ENCODE results near the gene ZNF629.
"Not testable (repeated sequence)": the region's sequence is repeated elsewhere in the genome, so short reads cannot be mapped to it uniquely, and the experiment has no call there.

The ZNF629 gene

GRCh38 chr16:30786936-30787612 is at the start of gene ZNF629:
Gene ZNF629, minus strand, starts transcription at chr16:30787205. Its CDS starts 2,723 bp downstream, at chr16:30784482.
- DNase-seq (ENCODE audit: low read depth in 2 of 2) = peak; percentile 25 to 26

- DNase-seq (ENCODE audit: low read depth in 2 of 2) = no peak
Measured at GRCh38 chr16:30834130-30834740, 47.2 kb upstream of the ZNF629 start.

GRCh38 chr16:30830072-30830417 is 43.0 kb upstream of the ZNF629 start:
- no peak for DNase-seq (ENCODE audit: low read depth in 2 of 2)

- DNase-seq (ENCODE audit: low read depth in 2 of 2) = no peak
Measured at GRCh38 chr16:30829130-30830071, 42.4 kb upstream of the ZNF629 start.

GRCh38 chr16:30821891-30822290 is 34.9 kb upstream of the ZNF629 start:
- DNase-seq (ENCODE audit: low read depth in 2 of 2) = no peak

GRCh38 chr16:30821441-30821840 is 34.4 kb upstream of the ZNF629 start:
- DNase-seq (ENCODE audit: low read depth in 2 of 2) = not testable (repeated sequence)

GRCh38 chr16:30820952-30821421 is 34.0 kb upstream of the ZNF629 start:
- no peak for DNase-seq (ENCODE audit: low read depth in 2 of 2)

- no peak for DNase-seq (ENCODE audit: low read depth in 2 of 2)
Measured at GRCh38 chr16:30816769-30817168, 29.8 kb upstream of the ZNF629 start.

GRCh38 chr16:30813821-30814189 is 26.8 kb upstream of the ZNF629 start:
- no peak for DNase-seq (ENCODE audit: low read depth in 2 of 2)

- not testable (repeated sequence) for DNase-seq (ENCODE audit: low read depth in 2 of 2)
Measured at GRCh38 chr16:30809675-30810074, 22.7 kb upstream of the ZNF629 start.

GRCh38 chr16:30808890-30809426 is 22.0 kb upstream of the ZNF629 start:
- DNase-seq (ENCODE audit: low read depth in 2 of 2) = not testable (repeated sequence)

- no peak for DNase-seq (ENCODE audit: low read depth in 2 of 2)
Measured at GRCh38 chr16:30808146-30808545, 21.1 kb upstream of the ZNF629 start.

GRCh38 chr16:30805370-30806169 is 18.6 kb upstream of the ZNF629 start:
- DNase-seq (ENCODE audit: low read depth in 2 of 2) = peak; percentile 40 to 48

GRCh38 chr16:30805056-30805369 is 18.0 kb upstream of the ZNF629 start:
- DNase-seq (ENCODE audit: low read depth in 2 of 2) = no peak

- DNase-seq (ENCODE audit: low read depth in 2 of 2) = no peak
Measured at GRCh38 chr16:30802936-30803335, 15.9 kb upstream of the ZNF629 start.

- DNase-seq (ENCODE audit: low read depth in 2 of 2) = no peak
Measured at GRCh38 chr16:30797670-30798309, 10.8 kb upstream of the ZNF629 start.

GRCh38 chr16:30794634-30795033 is 7.6 kb upstream of the ZNF629 start:
- no peak for DNase-seq (ENCODE audit: low read depth in 2 of 2)

GRCh38 chr16:30793508-30794069 is 6.6 kb upstream of the ZNF629 start:
- no peak for DNase-seq (ENCODE audit: low read depth in 2 of 2)

GRCh38 chr16:30787613-30788378 is 791 bp upstream of the ZNF629 start:
- DNase-seq (ENCODE audit: low read depth in 2 of 2) = no peak

All from activated CD4-positive, alpha-beta T cell treated with anti-CD3 and anti-CD28 coated beads for 24 hours (primary cell).